Kidney tubule cell (primary cell): ENCODE results near the gene THRB.

Experiments
- DNase-seq: peaks from one replicate; pipeline ENCODE4 v3.0.0-alpha.2; 2018; ENCODE audit warnings: low spot score

The THRB gene

GRCh38 chr3:24487325-24488262, 7.1 kb downstream of the THRB start:
- DNase-seq, result peak; percentile 72

- DNase-seq, result peak; percentile 47
These were observed 9.1 kb downstream of the THRB start for GRCh38 chr3:24485511-24485910.

GRCh38 chr3:24483873-24484272, 10.8 kb downstream of the THRB start:
- DNase-seq, result no peak

- DNase-seq, result no peak
These were observed 12.4 kb downstream of the THRB start for GRCh38 chr3:24482096-24482705.

- DNase-seq, result no peak
These were observed 13.5 kb downstream of the THRB start for GRCh38 chr3:24481193-24481592.

GRCh38 chr3:24480497-24480896, 14.2 kb downstream of the THRB start:
- no peak for DNase-seq

- peak; percentile 72 for DNase-seq
These were observed 14.8 kb downstream of the THRB start for GRCh38 chr3:24479816-24480215.

- no peak for DNase-seq
These were observed 17.6 kb downstream of the THRB start for GRCh38 chr3:24476871-24477656.

- DNase-seq, result peak; percentile 70
These were observed 18.7 kb downstream of the THRB start for GRCh38 chr3:24475925-24476324.

GRCh38 chr3:24474862-24475261, 19.8 kb downstream of the THRB start:
- DNase-seq, result no peak

- peak; percentile 89 for DNase-seq
These were observed 22.3 kb downstream of the THRB start for GRCh38 chr3:24472358-24472757.

GRCh38 chr3:24471486-24471885, 23.2 kb downstream of the THRB start:
- no peak for DNase-seq

- no peak for DNase-seq
These were observed 24.4 kb downstream of the THRB start for GRCh38 chr3:24470277-24470676.

- DNase-seq, result no peak
These were observed 30.3 kb downstream of the THRB start for GRCh38 chr3:24464389-24464788.

GRCh38 chr3:24462737-24463136, 31.9 kb downstream of the THRB start:
- no peak for DNase-seq

GRCh38 chr3:24460974-24461373, 33.7 kb downstream of the THRB start:
- DNase-seq, result no peak

- DNase-seq, result peak; percentile 16
These were observed 36.9 kb downstream of the THRB start for GRCh38 chr3:24457719-24458118.

- DNase-seq, result peak; percentile 20
These were observed 39.8 kb downstream of the THRB start for GRCh38 chr3:24454856-24455255.

GRCh38 chr3:24454393-24454792, 40.3 kb downstream of the THRB start:
- no peak for DNase-seq

GRCh38 chr3:24451461-24452099, 43.1 kb downstream of the THRB start:
- DNase-seq, result peak; percentile 18

- no peak for DNase-seq
These were observed 44.3 kb downstream of the THRB start for GRCh38 chr3:24450160-24450907.
